KOPT-K1 (cell line): ENCODE measurements around the gene BPIFB4.
"Not testable (repeated sequence)": the region's sequence is repeated elsewhere in the genome, so short reads cannot be mapped to it uniquely, and the experiment has no call there.

Source experiments
- H3K27ac ChIP-seq: fragments of 200-600 bp; sonication (generic); 2 replicates; pipeline ENCODE4 v1.5.1; 2016; ENCODE audit warnings: antibody characterized with exemption, mild to moderate bottlenecking, low read depth, low read length; ENCODE audit not compliant: poor library complexity, severe bottlenecking
- H3K36me3 ChIP-seq: fragments of 200-600 bp; sonication (generic); 2 replicates; pipeline ENCODE4 v1.5.1; 2017; ENCODE audit warnings: antibody characterized with exemption, mild to moderate bottlenecking, low read length, moderate library complexity; ENCODE audit not compliant: insufficient read depth
- H3K9me3 ChIP-seq: fragments of 200-600 bp; sonication (generic); 2 replicates; pipeline ENCODE4 v1.5.1; 2017; ENCODE audit warnings: antibody characterized with exemption, low read length, mild to moderate bottlenecking; ENCODE audit not compliant: insufficient read depth, poor library complexity, severe bottlenecking

Gene BPIFB4

DNA sequence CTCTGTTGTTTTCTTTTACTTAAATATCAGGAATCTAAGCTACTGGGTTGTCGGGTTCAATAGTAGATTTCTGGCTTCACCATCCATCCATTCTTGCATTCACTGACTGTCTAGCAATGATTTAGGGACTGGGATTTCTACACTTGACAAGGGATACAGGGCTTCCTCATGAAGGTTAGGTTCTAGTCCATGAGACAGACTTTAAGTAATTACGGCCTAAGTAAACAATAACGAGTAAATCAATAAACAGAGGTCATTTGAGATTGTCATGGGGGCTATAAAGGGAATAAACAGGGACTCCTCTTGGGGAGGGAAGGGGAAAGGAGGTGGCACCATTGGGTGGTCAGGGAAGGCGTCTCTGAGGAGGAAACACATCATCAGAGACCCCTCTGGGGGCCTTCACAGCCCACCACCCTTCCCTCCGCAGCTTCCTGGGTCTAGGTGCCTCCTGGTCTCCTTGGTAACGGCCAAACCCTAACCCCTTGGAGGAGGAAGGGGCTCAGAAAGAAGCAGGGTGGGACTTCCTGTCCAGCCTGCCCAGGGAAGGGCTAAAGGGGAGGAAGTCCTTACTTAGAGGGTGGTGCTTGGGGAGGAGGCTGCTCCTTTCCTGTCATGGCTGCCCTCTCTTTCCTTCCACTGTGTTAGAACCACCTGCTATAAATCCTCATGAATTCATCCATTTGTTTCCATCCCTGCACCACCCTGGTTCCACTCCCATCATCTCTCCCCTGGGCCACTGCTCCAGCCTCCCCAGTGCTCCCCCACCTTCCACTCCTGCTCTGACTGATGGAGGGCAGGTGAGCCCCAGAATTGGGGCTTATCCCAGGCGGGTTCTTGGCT lies 33.3 kb downstream of the BPIFB4 start:
- Histone ChIP-seq H3K9me3 (peaks cover 5% of the 10 kb centered on the region), H3K36me3 (no peaks in the 10 kb centered on the region), H3K27ac (no peak overlapping the region)

DNA sequence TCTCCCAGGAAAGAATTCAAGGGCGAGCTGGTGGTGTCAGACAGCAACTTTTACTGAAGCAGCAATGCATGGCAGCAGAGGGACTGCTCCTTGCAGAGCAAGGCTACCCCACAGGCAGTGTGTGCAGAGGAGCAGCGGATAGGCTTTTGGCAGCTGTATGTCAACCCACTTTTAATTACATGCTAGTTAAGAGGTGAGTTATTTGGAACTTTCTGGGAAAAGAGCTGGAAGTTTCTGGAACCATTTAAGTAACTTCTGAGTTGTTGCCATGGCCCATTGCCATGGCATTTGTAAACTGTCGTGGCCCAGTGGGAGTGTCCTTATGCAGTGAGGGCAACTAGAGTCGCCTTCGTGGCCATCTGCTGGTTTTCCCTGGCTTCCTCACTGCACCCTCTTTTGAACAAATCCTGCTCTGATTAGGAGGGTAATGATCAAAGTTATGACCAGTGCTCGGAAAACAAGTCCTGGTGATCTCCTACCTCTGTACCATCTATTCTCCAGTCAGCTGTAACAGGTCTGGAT lies 34.0 kb downstream of the BPIFB4 start:
- Histone ChIP-seq H3K36me3 (no peaks in the 10 kb centered on the region), H3K27ac (no peak overlapping the region), H3K9me3 (peaks cover 5% of the 10 kb centered on the region)

DNA sequence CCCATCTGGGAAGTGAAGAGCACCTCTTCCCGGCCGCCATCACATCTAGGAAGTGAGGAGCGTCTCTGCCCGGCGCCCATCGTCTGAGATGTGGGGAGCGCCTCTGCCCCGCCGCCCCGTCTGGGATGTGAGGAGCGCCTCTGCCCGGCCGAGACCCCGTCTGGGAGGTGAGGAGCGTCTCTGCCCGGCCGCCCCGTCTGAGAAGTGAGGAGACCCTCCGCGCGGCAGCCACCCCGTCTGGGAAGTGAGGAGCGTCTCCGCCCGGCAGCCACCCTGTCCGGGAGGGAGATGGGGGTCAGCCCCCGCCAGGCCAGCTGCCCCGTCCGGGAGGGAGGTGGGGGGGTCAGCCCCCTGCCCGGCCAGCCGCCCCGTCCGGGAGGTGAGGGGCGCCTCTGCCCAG lies 36.1 kb downstream of the BPIFB4 start:
- H3K36me3 ChIP-seq, H3K27ac ChIP-seq: not testable (repeated sequence)
- H3K9me3 ChIP-seq = peaks cover 13% of the 10 kb centered on the region

DNA sequence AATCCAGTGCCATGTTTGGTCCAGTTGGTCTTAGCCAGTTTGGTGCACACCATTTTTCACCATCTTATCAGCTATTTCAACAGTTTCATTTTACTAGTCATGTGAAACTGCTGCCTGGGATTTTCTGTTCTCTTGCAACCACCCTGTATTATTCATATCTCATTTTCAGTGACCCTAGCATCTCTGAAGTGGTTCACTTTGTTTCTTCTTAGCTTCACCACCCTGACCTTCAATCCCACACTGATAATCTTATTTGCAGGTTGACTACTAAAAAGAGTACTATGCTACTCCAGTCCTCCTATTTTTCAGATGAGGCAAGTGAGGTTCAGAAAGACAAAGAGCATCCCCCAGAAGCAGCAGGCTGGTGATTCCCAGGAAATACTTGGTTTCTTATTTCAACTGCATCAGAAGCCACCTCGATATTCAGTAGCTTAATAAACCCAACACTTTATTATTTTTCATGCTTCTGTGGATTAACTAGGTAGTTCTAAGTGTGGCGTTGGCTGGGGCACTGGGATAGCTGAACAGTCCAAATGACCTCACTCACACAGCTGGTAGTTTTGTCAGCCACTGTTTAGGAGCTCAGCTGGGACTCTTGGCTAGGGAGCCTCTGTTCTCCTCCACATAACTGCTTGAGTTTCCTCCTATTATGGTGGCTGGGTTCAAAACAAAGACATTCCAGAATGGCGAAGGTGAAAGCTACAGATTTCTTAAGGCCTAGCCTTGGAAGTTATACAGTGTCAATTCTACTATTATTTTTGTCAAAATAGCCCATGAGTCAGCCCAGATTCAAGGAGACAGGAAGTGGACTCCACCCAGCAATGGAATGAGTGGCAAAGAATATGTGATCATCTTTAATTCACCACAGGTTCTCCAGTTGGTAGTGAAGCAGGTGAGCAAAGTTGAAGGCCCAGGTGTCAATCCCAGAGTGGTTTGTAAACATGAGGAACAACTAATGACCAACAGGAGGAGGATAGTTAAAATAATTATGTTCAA lies 40.6 kb downstream of the BPIFB4 start:
- H3K27ac ChIP-seq = no peak overlapping the region
- no peaks in the 10 kb centered on the region for H3K36me3 ChIP-seq
- H3K9me3 ChIP-seq = peaks cover 29% of the 10 kb centered on the region

DNA sequence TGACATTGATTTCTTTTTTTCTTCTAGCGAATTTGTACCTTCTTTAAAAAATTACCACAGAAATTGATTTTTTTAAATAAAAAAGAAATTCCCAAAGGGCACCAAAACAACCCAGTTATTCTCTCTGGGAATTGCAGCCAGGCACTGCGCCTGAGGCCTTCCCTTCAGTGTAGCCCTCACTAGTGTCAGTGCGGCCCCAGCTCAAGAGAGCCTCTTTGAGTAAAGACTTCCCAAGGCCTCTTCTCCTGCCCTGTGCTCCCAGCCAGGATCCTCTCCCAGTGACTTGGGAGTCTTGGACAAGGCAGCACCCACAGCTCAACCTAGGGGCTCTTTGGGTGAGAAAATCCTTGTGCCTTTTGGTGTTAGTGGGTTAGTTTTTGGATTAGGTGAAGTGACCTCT lies 41.5 kb downstream of the BPIFB4 start:
- peaks cover 29% of the 10 kb centered on the region for H3K9me3 ChIP-seq

DNA sequence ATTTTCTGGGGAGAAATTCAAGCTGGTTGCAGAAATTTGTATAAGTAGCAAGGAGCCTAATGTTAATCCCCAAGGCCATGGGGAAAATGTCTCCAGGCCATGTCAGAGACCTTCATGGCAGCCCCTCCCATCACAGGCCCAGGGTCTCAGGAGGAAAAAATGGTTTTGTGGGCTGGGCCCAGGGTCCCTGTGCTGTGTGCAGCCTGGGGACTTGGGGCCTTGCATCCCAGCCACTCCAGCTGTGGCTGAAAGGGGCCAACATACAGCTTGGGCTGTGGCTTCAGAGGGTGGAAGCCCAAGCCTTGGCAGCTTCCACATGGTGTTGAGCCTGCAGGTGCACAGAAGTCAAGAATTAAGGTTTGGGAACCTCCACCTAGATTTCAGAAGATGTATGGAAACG lies 42.9 kb downstream of the BPIFB4 start:
- not testable (repeated sequence) for H3K36me3 ChIP-seq, H3K27ac ChIP-seq
- H3K9me3 ChIP-seq = peaks cover 29% of the 10 kb centered on the region

More for the DNA sequence above, 41.5 kb downstream of the BPIFB4 start:
- Histone ChIP-seq H3K36me3 (no peaks in the 10 kb centered on the region), H3K27ac (no peak overlapping the region)

DNA sequence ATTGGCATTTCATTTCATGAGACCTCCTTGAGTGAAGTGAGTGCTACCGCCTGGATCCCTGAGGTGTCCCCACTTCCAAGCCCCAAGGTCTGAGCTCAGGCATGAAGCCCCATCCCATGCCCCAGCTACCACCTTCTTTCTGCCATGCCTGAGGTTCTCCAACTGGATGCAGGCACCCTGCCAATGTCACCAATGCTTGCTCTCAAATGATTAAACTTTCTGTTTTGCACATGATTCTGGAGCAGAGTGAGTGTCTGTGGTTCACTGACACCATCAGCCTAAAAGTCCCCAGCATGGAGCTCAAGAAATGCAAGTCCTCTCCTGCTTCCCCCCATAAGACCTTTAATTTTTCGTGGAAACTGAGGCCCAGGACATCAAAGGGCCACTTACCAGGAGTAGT lies 44.8 kb downstream of the BPIFB4 start:
- Histone ChIP-seq H3K27ac (no peak overlapping the region), H3K36me3 (no peaks in the 10 kb centered on the region), H3K9me3 (peaks cover 29% of the 10 kb centered on the region)

DNA sequence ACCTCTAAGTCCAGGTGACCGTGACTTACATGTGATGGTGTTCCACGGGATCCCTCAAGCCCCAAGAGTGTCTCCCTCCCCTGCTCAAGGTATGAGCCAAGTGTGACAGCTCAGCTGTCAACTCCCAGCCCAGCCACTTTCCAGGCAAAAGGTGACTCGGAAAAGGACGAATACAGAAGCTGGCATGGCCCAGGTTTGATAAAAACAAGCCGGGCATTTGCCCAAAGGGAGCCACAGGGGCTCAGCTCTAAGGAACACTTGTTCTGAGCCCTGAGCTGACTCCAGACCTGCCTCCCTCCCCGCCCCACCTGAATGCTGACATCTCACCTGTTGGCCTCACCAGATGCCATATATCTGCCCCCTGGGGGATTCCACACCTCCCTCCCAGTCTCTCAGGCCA lies 45.6 kb downstream of the BPIFB4 start:
- H3K36me3 ChIP-seq = no peaks in the 10 kb centered on the region

DNA sequence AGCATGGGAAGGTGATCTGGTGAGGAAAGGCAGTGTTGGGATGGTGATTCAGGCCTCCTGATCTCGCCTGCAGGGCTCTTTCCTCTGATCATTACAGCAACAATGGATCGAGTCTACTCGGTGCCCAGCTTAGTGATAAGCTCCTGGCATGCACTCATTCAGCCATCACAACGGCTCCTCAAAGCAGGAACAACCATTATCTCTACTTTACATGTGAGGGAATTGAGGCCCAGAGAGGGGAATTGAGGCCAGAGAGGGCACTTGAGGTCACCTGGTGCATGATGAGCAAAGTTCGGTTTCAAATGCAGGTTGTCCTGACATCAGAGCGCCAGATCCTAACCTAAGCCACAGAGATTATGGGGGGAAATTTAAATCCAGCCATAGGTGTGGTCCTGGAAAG lies 46.5 kb downstream of the BPIFB4 start:
- peaks cover 20% of the 10 kb centered on the region for H3K9me3 ChIP-seq
- no peaks in the 10 kb centered on the region for H3K36me3 ChIP-seq
- H3K27ac ChIP-seq = no peak overlapping the region

More for the DNA sequence above, 45.6 kb downstream of the BPIFB4 start:
- Histone ChIP-seq H3K9me3 (peaks cover 25% of the 10 kb centered on the region), H3K27ac (no peak overlapping the region)

DNA sequence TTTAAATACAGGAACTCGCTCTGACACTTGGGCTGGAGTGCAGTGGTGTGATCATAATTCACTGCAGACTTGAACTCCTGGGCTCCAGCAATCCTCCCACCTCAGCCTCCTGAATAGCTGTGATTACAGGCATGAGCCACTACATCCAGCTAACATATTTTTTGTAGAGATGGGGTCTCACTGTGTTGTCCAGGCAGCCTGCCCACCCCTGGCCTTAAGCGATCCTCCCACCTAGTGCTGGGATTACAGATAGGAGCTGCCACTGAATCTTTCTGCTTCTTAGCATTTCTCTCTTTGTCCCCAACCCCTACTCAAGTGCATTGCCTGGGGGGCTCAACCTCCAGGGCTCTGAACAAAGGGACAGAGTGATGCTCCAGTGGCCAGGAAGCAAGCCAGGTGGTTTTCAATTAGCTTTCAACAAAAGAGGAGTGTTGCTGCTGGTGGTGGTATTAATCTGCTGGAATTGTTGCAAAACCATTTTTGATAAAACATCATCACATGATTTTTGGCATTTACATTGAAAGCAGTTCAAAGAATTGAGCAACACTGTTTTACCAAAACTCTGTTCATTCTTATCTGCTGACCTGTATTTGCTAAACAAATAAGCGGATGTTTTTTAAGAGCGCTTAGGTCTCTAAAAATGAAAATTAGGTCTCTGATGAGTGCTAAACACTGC lies 48.1 kb downstream of the BPIFB4 start:
- Histone ChIP-seq H3K36me3 (no peaks in the 10 kb centered on the region), H3K9me3 (peaks cover 10% of the 10 kb centered on the region), H3K27ac (no peak overlapping the region)

DNA sequence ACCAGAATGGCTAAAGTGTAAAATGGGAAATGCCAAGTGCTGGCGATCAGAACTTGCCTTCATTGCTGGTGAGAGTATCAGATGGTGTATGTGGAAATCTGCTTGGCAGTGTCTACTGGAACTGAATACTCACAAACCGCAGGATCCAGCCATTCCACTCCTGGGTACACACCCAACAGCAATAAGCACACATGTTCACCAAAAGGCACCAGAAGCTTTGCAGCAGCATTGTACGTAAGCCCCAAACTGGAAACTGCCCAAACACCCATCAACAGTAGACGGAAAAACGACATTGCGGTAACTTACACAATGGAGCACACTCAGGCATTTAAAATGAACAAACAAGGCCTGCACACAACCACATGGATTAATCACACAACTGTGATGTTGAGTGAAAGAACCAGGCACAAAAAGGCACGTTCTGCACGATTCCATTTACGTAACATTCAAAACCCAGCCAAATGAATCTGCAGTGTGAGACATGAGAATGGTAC lies 51.2 kb downstream of the BPIFB4 start:
- Histone ChIP-seq H3K27ac (no peak overlapping the region), H3K9me3 (no peaks in the 10 kb centered on the region), H3K36me3 (no peaks in the 10 kb centered on the region)

DNA sequence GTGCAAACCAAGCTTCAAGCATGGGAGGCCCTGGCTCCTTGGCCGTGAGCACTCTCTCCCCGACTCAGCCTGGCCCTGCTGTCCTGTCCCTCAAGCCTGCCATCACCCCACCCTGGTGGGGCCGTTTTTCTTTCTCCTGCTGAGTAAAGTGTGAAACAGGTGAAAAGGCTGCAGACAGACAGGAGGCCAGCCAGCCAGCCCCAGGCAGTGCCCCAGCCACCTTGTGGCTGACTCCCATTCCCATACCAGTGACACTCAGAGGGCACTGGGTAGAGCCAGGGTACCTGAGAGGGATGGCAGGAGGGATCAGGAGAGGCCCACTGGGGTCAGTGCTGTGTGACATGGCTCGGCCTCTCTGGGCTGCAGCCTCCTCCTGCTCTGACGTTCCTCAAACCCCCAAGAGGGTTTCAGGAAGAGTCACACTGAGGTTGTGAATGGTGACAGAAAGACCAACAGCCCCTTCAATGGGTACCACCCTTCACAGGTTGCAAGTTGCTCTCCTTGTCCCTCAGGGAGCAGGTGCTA lies 52.6 kb downstream of the BPIFB4 start:
- Histone ChIP-seq H3K9me3 (no peaks in the 10 kb centered on the region), H3K27ac (no peak overlapping the region), H3K36me3 (no peaks in the 10 kb centered on the region)

DNA sequence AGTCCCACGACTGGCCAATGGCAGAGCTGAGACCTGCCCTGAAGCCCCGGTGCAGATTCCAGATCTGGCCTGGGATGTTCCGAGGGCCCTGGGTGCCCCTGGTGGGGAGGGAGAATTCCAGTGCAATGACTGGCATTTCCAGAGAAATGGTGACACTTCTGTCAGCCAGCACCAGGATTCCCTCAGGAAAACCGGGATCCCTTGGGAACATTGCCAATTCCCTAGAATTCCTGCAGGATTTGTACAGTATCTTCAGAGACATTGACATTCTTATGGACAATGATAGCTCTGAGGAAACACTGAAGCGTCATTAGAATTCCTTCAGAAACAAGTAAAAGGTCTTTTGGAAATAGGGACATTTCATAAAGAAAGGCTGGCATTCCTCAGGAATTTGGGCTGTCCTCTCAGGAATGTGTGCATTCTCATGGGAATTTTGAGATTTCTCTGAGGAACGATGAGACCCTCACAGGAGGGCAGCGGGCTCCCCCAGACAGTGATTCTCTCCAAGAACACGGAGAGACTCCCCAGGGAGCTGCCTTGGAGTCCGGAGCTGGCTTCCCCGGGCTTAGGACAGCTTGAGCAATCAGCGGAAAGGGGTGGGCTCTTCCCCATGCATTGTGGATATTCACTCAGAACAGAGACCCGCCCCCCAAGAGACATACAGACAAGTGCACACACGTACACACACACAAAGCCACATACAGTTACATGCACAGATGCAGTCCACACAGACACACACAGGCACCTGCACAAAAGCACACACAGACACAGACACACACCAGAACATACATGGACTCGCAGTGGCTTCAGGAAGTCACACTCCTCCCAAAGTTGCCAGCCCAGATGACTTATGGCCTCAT lies 53.3 kb downstream of the BPIFB4 start:
- Histone ChIP-seq H3K27ac (no peak overlapping the region), H3K9me3 (peaks cover 4% of the 10 kb centered on the region), H3K36me3 (no peaks in the 10 kb centered on the region)
